Measurements from ENCODE around the gene GABRG1. TPM values are rescaled to one million over a fixed set of nuclear protein-coding genes. Genes with fewer than 3 reads are reported as not detected.

The GABRG1 gene
- total RNA-seq = not detected
- not detected for total RNA-seq (2013)
- 0 to 0.11 (median 0) reads per million in 29 experiments for total RNA-seq

DNA sequence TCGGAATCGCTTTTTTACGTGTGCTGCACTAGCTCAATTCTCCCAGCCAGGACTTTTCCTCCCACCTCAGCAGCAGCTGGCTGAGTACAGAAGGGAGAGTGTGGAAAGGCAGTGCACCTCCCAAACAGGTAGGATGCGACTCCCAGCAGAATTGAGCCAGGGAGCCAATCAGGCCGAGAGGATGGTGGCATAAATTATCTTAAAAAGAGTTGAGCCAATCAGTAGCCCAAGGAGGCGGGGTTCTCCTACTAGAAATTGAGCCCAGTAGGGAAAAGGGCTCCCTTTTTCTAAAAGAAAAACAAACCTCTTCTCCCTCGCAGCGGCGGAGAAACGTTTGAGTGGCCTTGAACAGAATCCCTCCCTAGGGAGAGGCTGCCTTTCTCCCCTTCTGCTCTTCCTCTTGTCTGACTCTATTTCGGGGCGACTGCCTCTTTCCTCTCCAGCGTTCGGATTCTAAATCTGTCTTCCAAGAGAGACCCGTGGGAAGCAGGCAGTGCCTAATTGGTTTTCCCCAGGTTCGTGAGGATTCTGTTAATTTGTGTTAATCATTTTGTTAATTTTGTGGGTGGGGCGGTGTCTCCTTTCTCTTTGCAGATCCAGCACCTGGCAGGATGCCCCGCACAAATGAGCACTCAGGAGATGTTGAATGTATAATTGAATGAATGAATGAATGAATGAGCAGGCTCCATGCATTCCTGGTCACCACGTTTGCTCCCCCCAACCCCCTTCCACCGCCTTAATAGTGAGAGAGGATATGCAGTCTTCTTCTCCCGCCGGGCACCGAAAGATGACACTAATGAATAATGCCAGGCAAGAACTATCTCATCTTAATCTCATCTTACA lies at the start of gene GABRG1:
Gene GABRG1 (minus strand): TSS at position 142 of the 843 bp plus-strand sequence. CDS start 141 bp downstream, at position 1.
- Histone ChIP-seq H3K4me3 (ENCODE audit: control insufficient read depth in 1 of 2, extremely low read depth in 1 of 2, low read length in 1 of 2) (no peak within 1 kb of the TSS), H3K9me3 (no peaks in the 10 kb centered on the region), H3K27me3 (replicated peaks in 1 of 2; ENCODE audit: control insufficient read depth in 2 of 2, extremely low read depth in 1 of 2, insufficient read depth in 2 of 2, low read length in 1 of 2) (no peaks in the 10 kb centered on the region), H3K4me1 (ENCODE audit: control insufficient read depth in 1 of 2, extremely low read depth in 1 of 2, insufficient read depth in 2 of 2, low read length in 2 of 2) (no peaks in the 10 kb centered on the region), H3K36me3 (ENCODE audit: control insufficient read depth in 2 of 2, extremely low read depth in 1 of 2, insufficient read depth in 1 of 2, low read length in 1 of 2) (no peaks in the 10 kb centered on the region), H3K27ac (ENCODE audit: low read length) (no peak within 1 kb of the TSS)
- no peak for DNase-seq
- peaks cover 7 to 19% (median 10%) of the 10 kb centered on the region in 3 donors for H3K9me3 Mint-ChIP-seq
- CTCF ChIA-PET = no interaction called here
- no peaks in the 10 kb centered on the region for H3K27me3 Mint-ChIP-seq
- ATAC-seq (replicated peaks in 1 of 4) = no peak
- WGBS (ENCODE audit: insufficient coverage) = 0% methylated on average over 1 of the region's 23 CpGs
- no peak within 1 kb of the TSS for H3K4me3 Mint-ChIP-seq
- H3K27ac Mint-ChIP-seq = no peak within 1 kb of the TSS
- POLR2A ChIA-PET = no interaction called here
- H3K4me1 Mint-ChIP-seq = no peaks in the 10 kb centered on the region
- no peaks in the 10 kb centered on the region for H3K36me3 Mint-ChIP-seq

DNA sequence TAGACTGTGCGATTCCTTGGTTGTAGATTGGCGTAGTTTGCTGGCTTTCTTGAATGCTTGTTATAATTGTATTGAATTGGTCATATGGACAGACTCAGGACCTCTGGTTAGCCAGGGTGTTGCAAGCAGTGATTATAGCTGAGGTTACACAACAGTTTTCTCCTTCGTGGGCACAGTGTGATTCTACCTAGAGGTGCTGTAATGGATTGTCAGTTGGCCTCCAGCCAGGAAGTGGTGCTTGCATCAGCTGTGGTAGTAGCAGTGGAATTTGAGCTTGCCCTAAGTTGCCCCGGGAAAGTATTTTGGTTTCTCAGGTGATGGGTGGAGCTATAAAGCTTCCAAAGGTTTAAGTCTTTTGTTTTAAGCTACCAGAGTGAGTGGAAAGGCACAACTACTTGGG lies 23.1 kb upstream of the GABRG1 start:
- Mint-ChIP-seq H3K4me3 (no peak overlapping the region), H3K27ac (no peak overlapping the region), H3K4me1 (no peaks in the 10 kb centered on the region), H3K36me3 (no peaks in the 10 kb centered on the region), H3K9me3 (peaks cover 10 to 31% (median 11%) of the 10 kb centered on the region in 3 donors), H3K27me3 (no peaks in the 10 kb centered on the region)
- no peaks in the 10 kb centered on the region for H3K9me3 ChIP-seq
- ChIA-PET POLR2A (no interaction called here), CTCF (interaction anchor here in 1 of 2 donors (0.6 kb wide), 1 partner anchor 405 kb away, joined by 4 read pairs; no protein-coding TSS in a partner anchor)
- ATAC-seq (replicated peaks in 1 of 4) = no peak
- H3K4me3 ChIP-seq (ENCODE audit: control insufficient read depth in 1 of 2, extremely low read depth in 1 of 2, low read length in 1 of 2) = no peak overlapping the region
- 67% methylated on average over 3 of the region's 4 CpGs for WGBS (ENCODE audit: insufficient coverage)
- no peak overlapping the region for H3K27ac ChIP-seq (ENCODE audit: low read length)
- no peak for DNase-seq
- H3K27me3 ChIP-seq (replicated peaks in 1 of 2; ENCODE audit: control insufficient read depth in 2 of 2, extremely low read depth in 1 of 2, insufficient read depth in 2 of 2, low read length in 1 of 2) = no peaks in the 10 kb centered on the region
- H3K4me1 ChIP-seq (ENCODE audit: control insufficient read depth in 1 of 2, extremely low read depth in 1 of 2, insufficient read depth in 2 of 2, low read length in 2 of 2) = no peaks in the 10 kb centered on the region
- no peaks in the 10 kb centered on the region for H3K36me3 ChIP-seq (ENCODE audit: control insufficient read depth in 2 of 2, extremely low read depth in 1 of 2, insufficient read depth in 1 of 2, low read length in 1 of 2)

DNA sequence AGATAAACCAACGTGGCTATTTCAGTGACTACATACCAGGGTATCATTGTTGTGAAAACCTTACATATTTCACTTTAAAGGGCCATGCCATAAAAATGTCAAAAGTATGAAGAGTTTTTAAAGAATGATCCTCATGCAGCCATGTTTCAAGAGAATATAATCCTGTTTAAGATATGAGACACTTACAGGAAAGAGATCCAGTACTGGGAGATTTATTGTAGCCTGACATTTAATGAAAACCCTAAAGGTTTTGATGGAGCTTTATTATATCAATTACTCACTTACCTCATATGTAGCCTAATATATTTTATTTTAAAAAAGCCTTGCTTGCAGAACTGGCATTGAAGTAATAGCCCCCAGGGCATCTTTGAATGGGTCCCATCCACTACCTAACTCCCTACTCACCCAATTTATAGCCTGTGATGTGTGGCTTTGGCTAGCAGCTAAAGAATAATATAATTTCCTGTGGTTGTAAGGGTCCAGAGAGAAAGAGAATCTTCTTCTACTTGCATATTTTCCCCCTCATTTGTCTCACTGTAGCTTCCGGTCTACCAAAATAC lies 7.7 kb upstream of the GABRG1 start:
- peaks cover 4 to 28% (median 15%) of the 10 kb centered on the region in 3 donors for H3K9me3 Mint-ChIP-seq
- no peaks in the 10 kb centered on the region for H3K9me3 ChIP-seq
- DNase-seq (no peak), ATAC-seq (replicated peaks in 1 of 4) (no peak)
- H3K27me3 ChIP-seq (replicated peaks in 1 of 2; ENCODE audit: control insufficient read depth in 2 of 2, extremely low read depth in 1 of 2, insufficient read depth in 2 of 2, low read length in 1 of 2) = no peaks in the 10 kb centered on the region
- ChIA-PET POLR2A (no interaction called here), CTCF (no interaction called here)
- no peak overlapping the region for H3K27ac ChIP-seq (ENCODE audit: low read length)
- WGBS (ENCODE audit: insufficient coverage) = no CpG with 5 or more reads among the region's 2 CpGs
- no peaks in the 10 kb centered on the region for H3K4me1 ChIP-seq (ENCODE audit: control insufficient read depth in 1 of 2, extremely low read depth in 1 of 2, insufficient read depth in 2 of 2, low read length in 2 of 2)
- no peaks in the 10 kb centered on the region for H3K27me3 Mint-ChIP-seq
- no peak overlapping the region for H3K4me3 ChIP-seq (ENCODE audit: control insufficient read depth in 1 of 2, extremely low read depth in 1 of 2, low read length in 1 of 2)
- H3K4me3 Mint-ChIP-seq = no peak overlapping the region
- no peaks in the 10 kb centered on the region for H3K4me1 Mint-ChIP-seq
- no peak overlapping the region for H3K27ac Mint-ChIP-seq
- H3K36me3 ChIP-seq (ENCODE audit: control insufficient read depth in 2 of 2, extremely low read depth in 1 of 2, insufficient read depth in 1 of 2, low read length in 1 of 2) = no peaks in the 10 kb centered on the region
- no peaks in the 10 kb centered on the region for H3K36me3 Mint-ChIP-seq

DNA sequence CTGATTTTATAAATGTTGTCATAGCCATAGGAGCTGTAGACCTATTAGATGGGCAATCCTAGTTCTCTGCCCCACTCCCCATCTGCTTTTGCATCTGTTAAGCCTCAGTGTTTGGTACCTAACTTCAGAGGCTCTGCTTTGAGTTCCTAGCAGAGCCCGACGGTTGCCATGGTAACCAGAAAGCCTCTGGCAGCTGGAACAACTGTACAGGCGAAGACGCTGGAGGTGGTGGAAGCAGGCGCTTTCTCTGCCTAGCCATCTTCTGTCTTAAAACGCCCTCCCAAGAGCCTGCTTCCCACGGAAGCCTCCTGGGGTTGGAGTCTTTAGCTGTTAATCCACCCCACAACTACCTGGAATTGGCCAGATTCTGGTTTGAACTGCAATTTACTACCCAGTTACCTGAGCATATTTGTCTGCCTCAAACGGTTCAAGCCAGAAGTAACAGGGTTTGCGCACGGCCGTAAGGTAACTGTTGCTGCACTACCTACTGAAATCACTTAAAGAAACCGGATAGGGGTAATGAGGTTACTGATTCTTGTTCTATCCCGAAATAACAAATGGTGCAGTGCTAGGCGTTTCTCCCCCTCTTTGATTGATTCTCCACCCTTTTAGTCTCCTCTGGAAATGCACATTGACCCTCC lies 1.0 kb upstream of the GABRG1 start:
- Mint-ChIP-seq H3K27ac (no peak overlapping the region), H3K27me3 (no peaks in the 10 kb centered on the region), H3K4me3 (no peak overlapping the region), H3K36me3 (no peaks in the 10 kb centered on the region), H3K9me3 (peaks cover 6 to 15% (median 13%) of the 10 kb centered on the region in 3 donors), H3K4me1 (no peaks in the 10 kb centered on the region)
- WGBS (ENCODE audit: insufficient coverage) = 69% methylated on average over 6 of the region's 14 CpGs
- POLR2A ChIA-PET = no interaction called here
- Histone ChIP-seq H3K27ac (ENCODE audit: low read length) (no peak overlapping the region), H3K4me3 (ENCODE audit: control insufficient read depth in 1 of 2, extremely low read depth in 1 of 2, low read length in 1 of 2) (no peak overlapping the region), H3K9me3 (no peaks in the 10 kb centered on the region), H3K27me3 (replicated peaks in 1 of 2; ENCODE audit: control insufficient read depth in 2 of 2, extremely low read depth in 1 of 2, insufficient read depth in 2 of 2, low read length in 1 of 2) (no peaks in the 10 kb centered on the region), H3K36me3 (ENCODE audit: control insufficient read depth in 2 of 2, extremely low read depth in 1 of 2, insufficient read depth in 1 of 2, low read length in 1 of 2) (no peaks in the 10 kb centered on the region), H3K4me1 (ENCODE audit: control insufficient read depth in 1 of 2, extremely low read depth in 1 of 2, insufficient read depth in 2 of 2, low read length in 2 of 2) (no peaks in the 10 kb centered on the region)
- CTCF ChIA-PET = interaction anchor here in 1 of 2 donors (0.6 kb wide), 1 partner anchor 130 kb away, joined by 3 read pairs; no protein-coding TSS in a partner anchor
- DNase-seq (no peak), ATAC-seq (replicated peaks in 1 of 4) (no peak)

DNA sequence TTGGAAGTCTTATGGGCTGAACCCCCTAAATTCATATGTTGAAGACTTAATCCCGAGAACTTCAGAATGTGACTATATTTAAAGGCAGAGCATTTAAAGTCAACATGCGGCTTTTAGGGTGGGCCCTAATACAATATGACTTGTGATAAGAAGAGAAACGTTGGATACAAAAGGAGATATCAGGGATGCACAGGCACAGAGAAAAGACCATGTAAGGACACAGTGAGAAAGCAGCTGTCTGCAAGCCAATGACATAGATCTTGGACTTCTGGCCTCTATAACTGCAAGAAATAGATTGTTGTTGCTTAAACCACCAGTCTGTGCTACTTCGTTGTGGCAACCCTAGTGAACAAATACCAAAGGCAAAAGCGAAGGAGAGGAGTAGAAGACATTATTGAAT lies 42.2 kb downstream of the GABRG1 start:
- H3K27ac ChIP-seq (ENCODE audit: low read length) = no peak overlapping the region
- no peak overlapping the region for H3K4me3 ChIP-seq (ENCODE audit: control insufficient read depth in 1 of 2, extremely low read depth in 1 of 2, low read length in 1 of 2)
- no peaks in the 10 kb centered on the region for H3K36me3 Mint-ChIP-seq
- H3K4me3 Mint-ChIP-seq = no peak overlapping the region
- ATAC-seq (replicated peaks in 1 of 4) (no peak), DNase-seq (no peak)
- H3K9me3 ChIP-seq = no peaks in the 10 kb centered on the region
- no peaks in the 10 kb centered on the region for H3K27me3 Mint-ChIP-seq
- no peaks in the 10 kb centered on the region for H3K4me1 Mint-ChIP-seq
- H3K9me3 Mint-ChIP-seq = peaks cover 11 to 18% (median 17%) of the 10 kb centered on the region in 3 donors
- WGBS (ENCODE audit: insufficient coverage) = 66% methylated on average over 5 of the region's 5 CpGs
- no peak overlapping the region for H3K27ac Mint-ChIP-seq
- no peaks in the 10 kb centered on the region for H3K27me3 ChIP-seq (replicated peaks in 1 of 2; ENCODE audit: control insufficient read depth in 2 of 2, extremely low read depth in 1 of 2, insufficient read depth in 2 of 2, low read length in 1 of 2)
- no peaks in the 10 kb centered on the region for H3K36me3 ChIP-seq (ENCODE audit: control insufficient read depth in 2 of 2, extremely low read depth in 1 of 2, insufficient read depth in 1 of 2, low read length in 1 of 2)
- ChIA-PET CTCF (no interaction called here), POLR2A (no interaction called here)
- no peaks in the 10 kb centered on the region for H3K4me1 ChIP-seq (ENCODE audit: control insufficient read depth in 1 of 2, extremely low read depth in 1 of 2, insufficient read depth in 2 of 2, low read length in 2 of 2)

DNA sequence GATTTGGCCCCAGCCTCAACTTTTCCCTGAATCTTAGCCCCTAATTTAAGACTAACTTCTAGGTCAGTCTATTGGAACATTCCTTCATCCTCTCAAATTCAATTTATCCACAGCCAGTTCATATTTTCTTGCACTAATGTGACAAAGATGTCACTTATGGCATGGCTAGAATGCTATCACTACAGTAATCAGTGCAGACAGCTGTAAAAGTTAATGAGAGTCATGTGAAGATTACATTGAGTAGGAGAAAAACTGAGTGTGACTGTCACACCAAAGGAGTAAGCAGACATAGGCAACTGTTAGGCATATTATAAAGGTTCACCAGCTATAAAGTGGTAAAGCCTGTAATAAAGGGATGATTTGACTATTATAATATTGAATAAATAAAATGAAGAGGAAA lies 42.6 kb downstream of the GABRG1 start:
- Histone ChIP-seq H3K9me3 (no peaks in the 10 kb centered on the region), H3K27ac (ENCODE audit: low read length) (no peak overlapping the region), H3K4me1 (ENCODE audit: control insufficient read depth in 1 of 2, extremely low read depth in 1 of 2, insufficient read depth in 2 of 2, low read length in 2 of 2) (no peaks in the 10 kb centered on the region), H3K4me3 (ENCODE audit: control insufficient read depth in 1 of 2, extremely low read depth in 1 of 2, low read length in 1 of 2) (no peak overlapping the region), H3K27me3 (replicated peaks in 1 of 2; ENCODE audit: control insufficient read depth in 2 of 2, extremely low read depth in 1 of 2, insufficient read depth in 2 of 2, low read length in 1 of 2) (no peaks in the 10 kb centered on the region), H3K36me3 (ENCODE audit: control insufficient read depth in 2 of 2, extremely low read depth in 1 of 2, insufficient read depth in 1 of 2, low read length in 1 of 2) (no peaks in the 10 kb centered on the region)
- H3K27me3 Mint-ChIP-seq = no peaks in the 10 kb centered on the region
- H3K4me1 Mint-ChIP-seq = no peaks in the 10 kb centered on the region
- no peak overlapping the region for H3K4me3 Mint-ChIP-seq
- H3K9me3 Mint-ChIP-seq = peaks cover 11 to 18% (median 17%) of the 10 kb centered on the region in 3 donors
- no peaks in the 10 kb centered on the region for H3K36me3 Mint-ChIP-seq
- POLR2A ChIA-PET = no interaction called here
- H3K27ac Mint-ChIP-seq = no peak overlapping the region
- CTCF ChIA-PET = no interaction called here
- DNase-seq (no peak), ATAC-seq (replicated peaks in 1 of 4) (no peak)
